Mucosa of descending colon (tissue), 3 donors: Measurements from ENCODE around the gene OR2L8. TPM values are rescaled to one million over a fixed set of nuclear protein-coding genes. Genes with fewer than 3 reads are reported as not detected.

ENCODE experiments used
- ATAC-seq: fragments of 200-7000 bp; cut with Tn5 transposase; one replicate; pipeline ENCODE4 v1.9.1; 2020; ENCODE audit warnings: mild to moderate bottlenecking, moderate library complexity
- DNase-seq, 3 donors: peaks; one replicate each; pipeline ENCODE4 v3.0.0-alpha.2; 2020
- H3K36me3 ChIP-seq: fragments of 200-600 bp; one replicate; pipeline ENCODE4 v1.8.0; 2021; ENCODE audit warnings: low read depth, mild to moderate bottlenecking
- H3K4me1 ChIP-seq: fragments of 200-600 bp; one replicate; pipeline ENCODE4 v1.8.0; 2021; ENCODE audit warnings: low read depth, mild to moderate bottlenecking
- H3K4me3 ChIP-seq: fragments of 200-600 bp; one replicate; pipeline ENCODE4 v1.8.0; 2021; ENCODE audit warnings: mild to moderate bottlenecking
- H3K9me3 ChIP-seq: fragments of 200-600 bp; one replicate; pipeline ENCODE4 v1.8.0; 2021; ENCODE audit warnings: mild to moderate bottlenecking
- intact Hi-C, 2 donors: fragments of 100-400 bp; cut with DNase I in 1 of 2; cut with micrococcal nuclease in 1 of 2; formaldehyde crosslinking; loops; one replicate each; pipeline versions ENCODE4 v1.11.0 to v1.11.1; 2022; cut with DNase I, micrococcal nuclease
- total RNA-seq, 3 donors: library from RNA; stranded (reverse); fragmentation: NEBNext Ultra II Directional in 2 of 3; extraction: Animal tissue kit (Norgen Biotek cat#: 25700) in 2 of 3; gene quantifications; one replicate each; pipeline versions ENCODE4 v1.2.1 to v1.2.4, GENCODE V29; 2021 to 2023
- TF ChIP-seq, protein P1 (sequence below): fragments of 200-600 bp; IDR thresholded peaks from one replicate; pipeline ENCODE4 v1.8.0; 2022; ENCODE audit warnings: antibody characterized with exemption, mild to moderate bottlenecking
- donor health status: DM: no; HTN: no; CAD: no; lungs with moderate emphysema.
- donor health status: DM: no; HTN: no; CAD: no.
- donor health status: DM: no; HTN: yes; CAD: no.

Gene OR2L8
- total RNA-seq, 3 donors from 2014 or later = not detected

- H3K4me1 ChIP-seq = no peaks in the 10 kb centered on the region
- intact Hi-C loops = loop anchor here in 1 of 2 donors (10.0 kb wide), 1 partner anchor 74 kb away; no protein-coding TSS in a partner anchor
- DNase-seq = no peak
- no peaks in the 10 kb centered on the region for H3K36me3 ChIP-seq
- TF ChIP-seq, protein P1, sequence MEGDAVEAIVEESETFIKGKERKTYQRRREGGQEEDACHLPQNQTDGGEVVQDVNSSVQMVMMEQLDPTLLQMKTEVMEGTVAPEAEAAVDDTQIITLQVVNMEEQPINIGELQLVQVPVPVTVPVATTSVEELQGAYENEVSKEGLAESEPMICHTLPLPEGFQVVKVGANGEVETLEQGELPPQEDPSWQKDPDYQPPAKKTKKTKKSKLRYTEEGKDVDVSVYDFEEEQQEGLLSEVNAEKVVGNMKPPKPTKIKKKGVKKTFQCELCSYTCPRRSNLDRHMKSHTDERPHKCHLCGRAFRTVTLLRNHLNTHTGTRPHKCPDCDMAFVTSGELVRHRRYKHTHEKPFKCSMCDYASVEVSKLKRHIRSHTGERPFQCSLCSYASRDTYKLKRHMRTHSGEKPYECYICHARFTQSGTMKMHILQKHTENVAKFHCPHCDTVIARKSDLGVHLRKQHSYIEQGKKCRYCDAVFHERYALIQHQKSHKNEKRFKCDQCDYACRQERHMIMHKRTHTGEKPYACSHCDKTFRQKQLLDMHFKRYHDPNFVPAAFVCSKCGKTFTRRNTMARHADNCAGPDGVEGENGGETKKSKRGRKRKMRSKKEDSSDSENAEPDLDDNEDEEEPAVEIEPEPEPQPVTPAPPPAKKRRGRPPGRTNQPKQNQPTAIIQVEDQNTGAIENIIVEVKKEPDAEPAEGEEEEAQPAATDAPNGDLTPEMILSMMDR = no peak
- H3K4me3 ChIP-seq = no peak overlapping the region
- H3K9me3 ChIP-seq = peaks cover 2% of the 10 kb centered on the region
- ATAC-seq = no peak
Measured at GRCh38 chr1:247908766-247909165, 39.9 kb upstream of the OR2L8 start.

GRCh38 chr1:247913786-247914185 lies 34.9 kb upstream of the OR2L8 start:
- no peak for DNase-seq

DNA sequence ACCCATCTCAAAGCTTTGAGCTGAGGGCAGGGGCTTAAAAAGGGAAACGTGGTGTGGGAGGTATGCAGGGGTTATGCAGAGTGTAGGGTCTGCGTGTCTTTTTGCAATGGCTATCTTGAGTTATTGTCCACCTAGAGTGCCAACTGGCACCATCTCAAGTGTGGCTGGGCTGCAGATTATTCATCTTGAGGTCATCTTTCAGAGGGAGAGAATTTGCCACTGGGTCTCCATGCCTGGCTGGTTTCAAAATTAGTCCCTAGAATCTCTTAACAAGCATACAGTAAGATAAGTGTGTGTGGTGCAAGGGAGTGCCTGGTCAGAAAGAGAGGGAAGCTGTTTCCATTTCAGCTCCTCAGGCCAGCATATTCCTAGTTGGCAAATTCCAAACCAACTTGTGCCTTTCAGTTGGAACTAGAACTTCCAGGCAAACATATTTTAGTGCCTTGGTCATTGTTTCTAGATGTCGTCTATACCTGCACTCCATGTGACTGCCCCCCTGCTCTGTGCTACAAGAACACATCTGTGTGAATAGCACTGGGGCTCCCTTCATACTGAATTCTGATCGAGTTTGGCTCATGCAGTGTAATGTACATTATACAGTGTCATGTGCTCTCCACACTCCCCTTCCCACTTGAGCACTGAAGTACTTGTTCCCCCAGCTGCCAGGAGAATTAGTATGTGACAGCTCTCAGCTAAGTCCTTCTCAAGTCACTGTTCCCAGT lies 33.6 kb upstream of the OR2L8 start:
- H3K4me1 ChIP-seq = no peaks in the 10 kb centered on the region
- no peak overlapping the region for H3K4me3 ChIP-seq
- no peaks in the 10 kb centered on the region for H3K9me3 ChIP-seq
- intact Hi-C loops = no loop called here
- DNase-seq (no peak), ATAC-seq (no peak)
- no peaks in the 10 kb centered on the region for H3K36me3 ChIP-seq
- TF ChIP-seq, protein P1 = no peak

More at GRCh38 chr1:247913786-247914185, 34.9 kb upstream of the OR2L8 start:
- no peak for ATAC-seq
- no peaks in the 10 kb centered on the region for H3K36me3 ChIP-seq
- no peaks in the 10 kb centered on the region for H3K9me3 ChIP-seq
- TF ChIP-seq, protein P1 = no peak
- no peak overlapping the region for H3K4me3 ChIP-seq
- no peaks in the 10 kb centered on the region for H3K4me1 ChIP-seq
- intact Hi-C loops = no loop called here

- DNase-seq (no peak), ATAC-seq (no peak)
- TF ChIP-seq, protein P1 = no peak
- no peaks in the 10 kb centered on the region for H3K9me3 ChIP-seq
- intact Hi-C loops = no loop called here
- H3K36me3 ChIP-seq = no peaks in the 10 kb centered on the region
- H3K4me1 ChIP-seq = no peaks in the 10 kb centered on the region
- no peak within 1 kb of the TSS for H3K4me3 ChIP-seq
Measured at GRCh38 chr1:247919952-247920351, 28.7 kb upstream of the OR2L8 start, which contains the start of gene OR2T8. TSS of gene OR2T8 (plus strand) at chr1:247920252. CDS start at chr1:247921018, 766 bp downstream.

- H3K4me3 ChIP-seq = no peak overlapping the region
- no peaks in the 10 kb centered on the region for H3K9me3 ChIP-seq
- TF ChIP-seq, protein P1 = no peak
- DNase-seq (no peak), ATAC-seq (no peak)
- no peaks in the 10 kb centered on the region for H3K36me3 ChIP-seq
- H3K4me1 ChIP-seq = no peaks in the 10 kb centered on the region
- intact Hi-C loops = no loop called here
Measured at GRCh38 chr1:247923941-247924340, 24.7 kb upstream of the OR2L8 start.
